ENCODE measurements around the gene APBA2.

Gene APBA2

GRCh38 chr15:28980709-28981350, 95.1 kb downstream of the APBA2 start:
- DNase-seq (ENCODE audit: low read depth in 1 of 2, low spot score in 1 of 2): no peak

GRCh38 chr15:28981351-28981720, 95.6 kb downstream of the APBA2 start:
- DNase-seq (ENCODE audit: low read depth in 1 of 2, low spot score in 1 of 2): no peak

GRCh38 chr15:28981921-28982320, 96.1 kb downstream of the APBA2 start:
- DNase-seq (ENCODE audit: low read depth in 1 of 2, low spot score in 1 of 2): no peak

GRCh38 chr15:28982886-28983285, 97.1 kb downstream of the APBA2 start:
- no peak for DNase-seq (ENCODE audit: low read depth in 1 of 2, low spot score in 1 of 2)

GRCh38 chr15:28983432-28984311, 97.9 kb downstream of the APBA2 start:
- DNase-seq (ENCODE audit: low read depth in 1 of 2, low spot score in 1 of 2): no peak

GRCh38 chr15:28984421-28985315, 98.9 kb downstream of the APBA2 start:
- DNase-seq (ENCODE audit: low read depth in 1 of 2, low spot score in 1 of 2): no peak

GRCh38 chr15:28985316-28985645, 99.5 kb downstream of the APBA2 start:
- DNase-seq (ENCODE audit: low read depth in 1 of 2, low spot score in 1 of 2): no peak

GRCh38 chr15:28985691-28986090, 99.9 kb downstream of the APBA2 start:
- DNase-seq (ENCODE audit: low read depth in 1 of 2, low spot score in 1 of 2): no peak

GRCh38 chr15:28986108-28986507, 100.3 kb downstream of the APBA2 start:
- DNase-seq (ENCODE audit: low read depth in 1 of 2, low spot score in 1 of 2): no peak

GRCh38 chr15:28986726-28987125, 101.0 kb downstream of the APBA2 start:
- DNase-seq (ENCODE audit: low read depth in 1 of 2, low spot score in 1 of 2): no peak

- DNase-seq (ENCODE audit: low read depth in 1 of 2, low spot score in 1 of 2): no peak
Measured at GRCh38 chr15:28987337-28987736, 101.6 kb downstream of the APBA2 start.

GRCh38 chr15:28989239-28989830, 103.6 kb downstream of the APBA2 start:
- DNase-seq (ENCODE audit: low read depth in 1 of 2, low spot score in 1 of 2): no peak

GRCh38 chr15:28989896-28990295, 104.1 kb downstream of the APBA2 start:
- no peak for DNase-seq (ENCODE audit: low read depth in 1 of 2, low spot score in 1 of 2)

GRCh38 chr15:28990390-28990789, 104.6 kb downstream of the APBA2 start:
- DNase-seq (ENCODE audit: low read depth in 1 of 2, low spot score in 1 of 2): no peak

- no peak for DNase-seq (ENCODE audit: low read depth in 1 of 2, low spot score in 1 of 2)
Measured at GRCh38 chr15:28991236-28992171, 105.7 kb downstream of the APBA2 start.

GRCh38 chr15:28992336-28992864, 106.6 kb downstream of the APBA2 start:
- no peak for DNase-seq (ENCODE audit: low read depth in 1 of 2, low spot score in 1 of 2)

- no peak for DNase-seq (ENCODE audit: low read depth in 1 of 2, low spot score in 1 of 2)
Measured at GRCh38 chr15:28993051-28993719, 107.4 kb downstream of the APBA2 start.

GRCh38 chr15:28993720-28994053, 107.9 kb downstream of the APBA2 start:
- DNase-seq (ENCODE audit: low read depth in 1 of 2, low spot score in 1 of 2): no peak

GRCh38 chr15:28994142-28994830, 108.5 kb downstream of the APBA2 start:
- peak in 1 of 2 donors; percentile 27 for DNase-seq (ENCODE audit: low read depth in 1 of 2, low spot score in 1 of 2)
